Activated CD4-positive, alpha-beta T cell treated with anti-CD3 and anti-CD28 coated beads for 1 hour (primary cell): ENCODE measurements around the gene ATP2B3.

ENCODE experiments used
- DNase-seq: peaks from one replicate; pipeline ENCODE4 v3.0.0-alpha.2; 2020

The ATP2B3 gene

GRCh38 chrX:153576239-153576870 lies 58.9 kb downstream of the ATP2B3 start:
- DNase-seq, result no peak

DNA sequence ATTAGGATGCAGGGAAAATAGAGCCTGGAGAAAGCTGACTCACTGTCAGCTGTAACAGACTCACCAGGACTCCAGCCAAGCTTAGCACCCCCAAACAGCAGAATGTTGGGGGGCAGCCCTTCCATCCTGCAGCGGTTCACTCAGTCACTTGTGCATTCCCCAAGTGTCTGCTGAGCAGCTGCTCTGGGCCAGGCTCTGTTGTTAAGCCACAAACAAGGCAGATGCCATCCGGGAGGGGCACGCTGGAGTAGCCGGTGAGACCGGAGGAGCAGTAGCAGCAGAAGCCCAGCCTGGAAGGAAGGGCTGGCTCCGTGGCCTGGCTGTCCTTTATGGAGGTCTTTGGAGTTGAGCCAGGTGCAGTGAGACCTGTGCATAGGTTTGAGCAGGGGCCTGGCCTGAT lies 59.5 kb downstream of the ATP2B3 start:
- no peak for DNase-seq

- no peak for DNase-seq
These were observed 60.9 kb downstream of the ATP2B3 start for GRCh38 chrX:153578200-153578835.

DNA sequence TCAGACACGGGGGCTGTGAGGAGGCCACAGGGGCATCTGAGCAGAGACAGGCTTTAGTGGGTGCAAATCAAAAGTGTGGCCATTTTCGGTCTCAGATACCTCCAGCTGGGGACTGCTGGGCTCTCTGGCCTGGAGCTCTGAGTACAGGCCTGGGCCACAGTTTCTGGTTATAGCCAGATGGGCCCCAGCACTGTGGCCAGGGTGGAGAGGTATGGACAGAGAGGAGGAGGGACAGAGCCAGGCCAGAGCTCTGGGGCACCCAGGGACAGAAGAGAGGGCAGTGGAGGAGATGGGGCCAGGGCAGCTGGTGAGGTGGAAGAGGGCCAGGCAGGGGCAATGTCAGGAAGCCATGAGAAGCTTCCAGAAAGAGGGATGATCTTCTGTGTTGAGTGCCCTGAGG lies 61.4 kb downstream of the ATP2B3 start:
- no peak for DNase-seq

DNA sequence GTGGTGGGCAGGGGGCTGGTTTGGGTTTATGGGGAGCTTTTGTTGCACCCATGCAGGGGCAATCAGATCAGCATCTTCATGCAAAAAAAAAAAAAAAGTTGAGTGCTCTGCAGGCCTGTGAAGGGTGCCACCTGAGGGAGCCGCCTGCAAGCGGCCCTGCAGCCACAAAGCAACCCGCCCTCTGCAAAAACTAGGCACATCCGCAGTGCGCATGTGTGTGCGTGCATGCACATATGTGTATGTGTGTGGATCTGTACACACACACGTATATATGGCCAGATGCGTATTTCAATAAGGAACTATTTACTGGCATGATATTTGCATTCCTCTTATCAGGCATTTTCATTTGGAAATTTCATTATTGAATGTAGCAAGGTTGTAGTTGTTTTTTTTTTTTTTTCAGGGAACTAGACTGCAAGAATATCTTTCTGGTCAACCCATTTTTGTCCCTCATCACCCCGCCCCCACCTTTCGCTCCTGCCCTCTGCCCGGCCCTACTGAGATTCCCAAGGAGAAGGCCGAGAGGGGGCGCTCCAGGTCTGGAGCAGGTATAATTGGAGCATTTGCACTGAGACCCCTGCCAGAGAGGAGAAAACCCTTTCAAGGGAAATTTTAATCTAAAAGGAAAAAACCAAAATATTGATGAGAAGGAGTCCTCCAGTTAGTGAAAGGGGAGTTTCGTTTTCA lies 63.4 kb downstream of the ATP2B3 start:
- no peak for DNase-seq

- DNase-seq, result peak; percentile 35
These were observed 65.5 kb downstream of the ATP2B3 start for GRCh38 chrX:153582896-153583295.

GRCh38 chrX:153583433-153583832 lies 66.0 kb downstream of the ATP2B3 start:
- DNase-seq, result no peak

GRCh38 chrX:153585827-153586226 lies 68.4 kb downstream of the ATP2B3 start:
- DNase-seq, result no peak

DNA sequence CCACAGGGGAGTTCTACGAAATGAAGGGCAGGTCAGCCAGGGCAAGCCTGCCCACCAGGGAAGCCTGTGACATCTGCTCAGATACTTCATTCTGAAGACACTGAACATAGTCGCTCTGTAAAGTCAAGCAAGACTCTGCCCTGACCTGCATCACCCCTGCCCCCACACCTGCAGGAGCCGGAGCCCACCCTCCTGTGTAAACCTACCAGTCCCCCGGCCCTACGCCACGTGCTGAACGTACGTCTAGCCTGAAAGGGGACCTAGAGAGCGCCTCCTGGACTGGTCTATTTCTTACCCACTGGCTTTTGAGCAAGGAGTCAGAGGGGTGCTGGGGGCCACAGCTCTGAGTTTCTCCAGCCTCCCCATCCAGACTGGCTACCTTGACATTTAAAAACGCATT lies 69.9 kb downstream of the ATP2B3 start:
- DNase-seq, result no peak

DNA sequence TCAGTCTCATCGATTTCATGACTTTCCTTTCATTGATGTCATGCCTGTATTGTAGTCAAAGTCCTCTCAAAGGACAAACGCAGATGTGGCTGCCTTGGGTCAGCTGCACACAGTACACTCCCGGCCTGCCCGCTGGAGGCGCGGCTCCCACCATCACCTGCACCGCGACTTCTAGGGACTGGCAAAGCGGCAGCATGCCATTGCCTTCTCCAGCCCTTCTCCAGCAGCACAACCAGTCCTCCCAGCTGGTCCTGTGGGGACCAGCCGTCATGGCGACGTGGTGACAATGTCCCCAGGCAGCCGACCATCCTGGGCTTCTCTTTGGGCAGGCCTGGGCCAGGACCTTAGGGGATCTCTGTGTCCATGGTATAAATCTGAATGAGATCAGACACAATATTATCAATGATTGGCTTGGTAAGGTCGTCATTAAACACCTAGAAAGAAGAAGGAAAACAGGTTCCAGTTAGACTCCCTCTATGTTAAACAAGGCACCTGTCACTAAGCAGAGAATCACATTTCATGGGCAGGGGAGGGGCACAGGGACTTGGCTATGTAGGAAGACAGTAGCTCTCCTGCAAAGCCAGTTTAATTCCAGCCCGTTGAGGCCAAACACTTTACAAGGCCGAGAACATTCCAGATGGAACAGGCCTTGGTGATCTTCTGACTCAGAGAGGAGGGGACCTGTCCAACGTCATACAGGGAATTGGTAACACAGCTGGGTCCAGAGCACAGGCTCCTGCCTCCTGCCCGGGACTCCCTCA lies 70.8 kb downstream of the ATP2B3 start:
- DNase-seq, result no peak

GRCh38 chrX:153588782-153589446 lies 71.5 kb downstream of the ATP2B3 start:
- no peak for DNase-seq

GRCh38 chrX:153590961-153591956 lies 73.8 kb downstream of the ATP2B3 start:
- DNase-seq, result no peak

DNA sequence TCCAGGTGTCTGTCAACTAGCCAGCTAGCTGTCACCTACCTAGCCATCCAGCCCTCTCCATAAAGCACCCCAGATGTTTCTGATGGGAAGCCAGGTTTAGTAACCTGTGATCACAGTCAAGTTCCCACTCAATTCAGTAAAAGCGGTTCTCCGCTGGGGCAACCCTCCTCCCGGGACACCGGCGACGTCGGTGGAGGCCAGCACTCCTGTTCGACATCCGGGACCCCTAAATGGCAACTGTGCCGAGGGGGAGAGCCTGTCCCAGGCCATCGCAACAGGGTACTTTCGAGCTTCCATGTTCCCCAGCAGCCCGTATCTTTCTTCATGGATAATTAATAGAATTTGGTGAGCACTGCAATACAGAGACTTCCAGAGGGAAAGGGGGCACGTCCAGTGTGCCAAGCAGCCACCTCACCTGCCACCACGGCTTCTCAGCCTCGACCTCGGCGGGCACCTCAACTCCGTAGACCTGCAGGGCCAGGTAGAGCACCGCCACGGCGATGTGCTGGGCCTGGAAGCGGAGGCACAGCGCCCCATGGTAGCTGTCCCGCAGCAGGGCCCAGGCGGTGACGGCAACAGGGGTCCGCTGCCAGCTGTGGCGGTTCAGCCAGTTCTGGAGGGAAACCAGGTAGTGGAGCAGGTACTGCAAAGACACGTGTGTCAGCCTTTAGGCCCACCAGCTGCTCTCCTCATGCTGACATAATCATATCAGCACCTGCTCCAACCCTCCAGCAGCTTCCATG lies 74.8 kb downstream of the ATP2B3 start:
- no peak for DNase-seq

- DNase-seq, result no peak
These were observed 75.7 kb downstream of the ATP2B3 start for GRCh38 chrX:153592966-153593688.

DNA sequence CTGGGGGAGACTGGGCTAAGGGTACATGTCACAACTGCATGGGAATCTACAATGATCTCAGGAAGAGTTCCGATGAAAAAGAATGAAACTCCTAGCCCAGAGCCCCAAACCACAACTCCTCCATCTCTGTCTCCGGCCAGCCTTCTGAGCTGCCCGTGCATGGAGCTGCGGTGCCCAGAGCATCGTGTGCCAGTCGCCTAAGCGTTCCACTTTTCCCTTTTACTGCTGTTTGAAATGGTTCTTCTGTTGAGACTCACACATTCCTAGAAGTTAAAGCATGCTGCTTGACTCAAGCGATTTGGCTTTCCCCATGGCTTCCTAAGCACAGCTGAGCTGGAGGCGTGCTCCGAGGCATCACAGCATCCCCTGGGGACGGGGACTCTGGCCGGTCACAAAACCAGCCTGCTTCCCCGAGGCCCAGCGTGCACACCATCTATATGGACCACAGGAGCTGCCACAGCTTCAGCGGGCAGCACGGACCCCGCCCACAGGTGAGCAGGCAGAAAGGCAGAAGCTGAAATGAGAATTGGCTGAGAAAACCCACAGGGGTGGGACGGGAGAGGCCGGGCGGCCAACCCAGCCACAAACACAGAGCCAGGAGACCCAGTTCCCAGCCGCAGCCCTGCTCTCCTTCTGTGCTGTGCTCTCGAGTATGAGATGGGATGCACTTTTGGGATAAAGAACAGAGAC lies 76.5 kb downstream of the ATP2B3 start:
- no peak for DNase-seq

DNA sequence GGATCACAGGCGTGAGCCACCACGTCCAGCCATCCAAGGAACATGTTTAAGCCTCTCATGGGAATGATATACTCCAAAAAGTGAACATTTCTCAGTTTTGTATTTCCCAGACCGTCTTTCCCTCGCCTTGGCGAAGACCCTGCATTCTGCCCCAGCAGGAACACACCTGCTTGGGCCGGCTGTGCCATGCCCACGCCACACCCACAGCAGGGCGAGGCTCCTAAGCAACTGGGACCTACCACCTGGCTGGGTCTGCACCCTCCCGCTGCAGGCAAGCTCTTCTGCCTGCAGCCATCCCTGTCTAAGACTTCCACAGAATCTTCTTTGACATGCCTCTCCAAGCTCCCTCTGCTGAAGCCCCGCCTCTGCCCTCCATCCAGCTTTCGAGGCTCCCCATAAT lies 77.9 kb downstream of the ATP2B3 start:
- no peak for DNase-seq

- DNase-seq, result no peak
These were observed 78.7 kb downstream of the ATP2B3 start for GRCh38 chrX:153595859-153596857.
